Subcutaneous adipose tissue (tissue), 4 donors: ENCODE data around the gene DLG5. TPM values are rescaled to one million over a fixed set of nuclear protein-coding genes. Genes with fewer than 3 reads are reported as not detected.

Source experiments
- CTCF ChIP-seq: fragments of 450-650 bp; IDR thresholded peaks from one replicate; pipeline ENCODE4 v1.5.1; 2016; ENCODE audit warnings: low read depth, mild to moderate bottlenecking, control low read depth, antibody characterized with exemption, moderate library complexity
- total RNA-seq, 4 donors: library from RNA; depleted of rRNA; stranded (reverse); fragments of >200 nt; gene quantifications; one replicate each; pipeline ENCODE4 v1.1.0, GENCODE V29; 2016

DLG5 gene
- total RNA-seq = 10 to 100 TPM; 23.0 to 59.5 (median 33.7) TPM

GRCh38 chr10:77926566-77927401 is at the start of gene DLG5:
DLG5 (minus strand) TSS chr10:77926755; CDS start chr10:77926520, 235 bp downstream.
- no peak for TF ChIP-seq CTCF

- no peak for TF ChIP-seq CTCF
Observed at GRCh38 chr10:77975086-77975666, 48.6 kb upstream of the DLG5 start.

GRCh38 chr10:77974396-77975074 is 48.0 kb upstream of the DLG5 start:
- TF ChIP-seq CTCF = no peak

GRCh38 chr10:77973276-77973675 is 46.7 kb upstream of the DLG5 start:
- no peak for TF ChIP-seq CTCF

GRCh38 chr10:77972148-77972547 is 45.6 kb upstream of the DLG5 start:
- TF ChIP-seq CTCF = no peak

- no peak for TF ChIP-seq CTCF
Observed at GRCh38 chr10:77971804-77972144, 45.2 kb upstream of the DLG5 start.
